Measurements from ENCODE around the gene UBL4B. TPM values are rescaled to one million over a fixed set of nuclear protein-coding genes. Genes with fewer than 3 reads are reported as not detected.

UBL4B gene
- total RNA-seq, 1 experiment from 2014 or later = not detected

DNA sequence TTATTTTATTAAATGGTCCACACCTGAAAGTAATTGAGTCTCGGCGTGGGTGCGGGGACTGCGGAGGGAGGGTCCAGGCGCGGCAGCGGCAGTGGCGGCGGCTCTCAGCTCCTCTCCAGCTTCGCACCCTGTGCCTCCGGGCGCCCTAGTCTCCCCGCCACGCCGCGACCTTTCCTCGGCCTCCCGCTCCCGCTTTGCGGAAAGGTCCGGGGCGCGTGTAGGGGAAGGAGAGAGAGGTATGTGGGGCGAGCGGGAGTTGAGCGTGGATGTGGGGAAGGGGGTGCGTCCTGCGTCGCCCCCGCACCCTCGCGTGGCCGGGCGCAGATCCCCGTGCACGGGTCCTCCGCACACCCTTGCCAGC, 28.4 kb upstream of the UBL4B start:
- H3K18ac ChIP-seq (ENCODE audit: insufficient read length, low read depth, low read length) = no peak overlapping the region
- H3K23me2 ChIP-seq (ENCODE audit: insufficient read length, low read depth, low read length, poor library complexity, severe bottlenecking) = peaks cover 10% of the 10 kb centered on the region
- H4K20me1 ChIP-seq (ENCODE audit: control insufficient read depth, insufficient read depth, insufficient read length) = no peaks in the 10 kb centered on the region
- peak overlapping the region; percentile 8; the same call in 1 of the 2 replicates for H3K14ac ChIP-seq (ENCODE audit: insufficient read depth, low read length)
- WGBS (ENCODE audit: extremely low coverage, insufficient read length, low lambda C conversion rate) = no CpG with 5 or more reads among the region's 37 CpGs
- Mint-ChIP-seq H3K4me3 (peak overlapping the region; percentile 53 to 79), H3K36me3 (ENCODE audit: insufficient read depth in 1 of 3, low read depth in 3 of 3) (no peaks in the 10 kb centered on the region), H3K9me3 (no peaks in the 10 kb centered on the region; a peak in 1 of 5 replicates), H3K4me1 (peaks cover 13 to 34% of the 10 kb centered on the region in 2 experiments), H3K27ac (no peak overlapping the region), H3K27me3 (ENCODE audit: low read depth) (peaks cover 93% of the 10 kb centered on the region)
- no peaks in the 10 kb centered on the region for H3K79me1 ChIP-seq (ENCODE audit: insufficient read depth, low read depth, low read length, poor library complexity, severe bottlenecking)
- no peak overlapping the region for H3K56ac ChIP-seq (ENCODE audit: insufficient read length, low read depth, low read length)
- H3K79me2 ChIP-seq (ENCODE audit: insufficient read depth, low read length) = no peaks in the 10 kb centered on the region
- DNase-seq = no peak
- TF ChIP-seq, protein P1, sequence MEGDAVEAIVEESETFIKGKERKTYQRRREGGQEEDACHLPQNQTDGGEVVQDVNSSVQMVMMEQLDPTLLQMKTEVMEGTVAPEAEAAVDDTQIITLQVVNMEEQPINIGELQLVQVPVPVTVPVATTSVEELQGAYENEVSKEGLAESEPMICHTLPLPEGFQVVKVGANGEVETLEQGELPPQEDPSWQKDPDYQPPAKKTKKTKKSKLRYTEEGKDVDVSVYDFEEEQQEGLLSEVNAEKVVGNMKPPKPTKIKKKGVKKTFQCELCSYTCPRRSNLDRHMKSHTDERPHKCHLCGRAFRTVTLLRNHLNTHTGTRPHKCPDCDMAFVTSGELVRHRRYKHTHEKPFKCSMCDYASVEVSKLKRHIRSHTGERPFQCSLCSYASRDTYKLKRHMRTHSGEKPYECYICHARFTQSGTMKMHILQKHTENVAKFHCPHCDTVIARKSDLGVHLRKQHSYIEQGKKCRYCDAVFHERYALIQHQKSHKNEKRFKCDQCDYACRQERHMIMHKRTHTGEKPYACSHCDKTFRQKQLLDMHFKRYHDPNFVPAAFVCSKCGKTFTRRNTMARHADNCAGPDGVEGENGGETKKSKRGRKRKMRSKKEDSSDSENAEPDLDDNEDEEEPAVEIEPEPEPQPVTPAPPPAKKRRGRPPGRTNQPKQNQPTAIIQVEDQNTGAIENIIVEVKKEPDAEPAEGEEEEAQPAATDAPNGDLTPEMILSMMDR (conservative IDR thresholded peaks at IDR 0.05) = no peak
- no peak overlapping the region for H2BK120ac ChIP-seq (ENCODE audit: low read depth, low read length, poor library complexity, severe bottlenecking)
- no peak overlapping the region for H3K9ac ChIP-seq (ENCODE audit: extremely low read depth, insufficient read length, low read length)
- H2AK5ac ChIP-seq (ENCODE audit: insufficient read length, low read length) = no peak overlapping the region
- no peak overlapping the region for H3K4ac ChIP-seq (ENCODE audit: low read depth, low read length)
- no peak overlapping the region for H4K5ac ChIP-seq (ENCODE audit: insufficient read length, low read depth, low read length)
- no peak overlapping the region for H2AFZ ChIP-seq (ENCODE audit: low read length)
- H3K4me2 ChIP-seq (ENCODE audit: insufficient read depth, insufficient read length, low read length) = peak overlapping the region; percentile 58
- no peak overlapping the region for H4K8ac ChIP-seq (replicated peaks; ENCODE audit: insufficient read length, low read depth, low read length)
- H2BK20ac ChIP-seq (ENCODE audit: low read depth, low read length, poor library complexity, severe bottlenecking) = no peak overlapping the region
- 0 out of 2 replicates have a peak, but pooled peaks cover 3% of the 10 kb centered on the region for H3K4me1 ChIP-seq (ENCODE audit: insufficient read depth, low read length)
- H2BK5ac ChIP-seq (ENCODE audit: insufficient read length, low read length) = no peak overlapping the region
- H3K23ac ChIP-seq (ENCODE audit: insufficient read length, low read depth, low read length) = no peak overlapping the region
- H3K27ac ChIP-seq (ENCODE audit: insufficient read length, low read depth, low read length) = no peak overlapping the region
- H2BK12ac ChIP-seq (ENCODE audit: insufficient read length, low read depth, low read length) = no peak overlapping the region
- no peak overlapping the region for H2BK15ac ChIP-seq (ENCODE audit: low read depth, low read length)
- peaks cover 51% of the 10 kb centered on the region for H3K27me3 ChIP-seq (ENCODE audit: insufficient read depth, low read length)
- no peak overlapping the region for H3T11ph ChIP-seq (ENCODE audit: low read length)
- H4K91ac ChIP-seq (ENCODE audit: insufficient read length, low read depth, low read length) = no peak overlapping the region
- no peaks in the 10 kb centered on the region for H3K9me3 ChIP-seq (ENCODE audit: control insufficient read depth, low read depth, low read length)
